Adrenal gland (tissue), 12 donors: ENCODE data around the gene ENPP3. TPM values are rescaled to one million over a fixed set of nuclear protein-coding genes. Genes with fewer than 3 reads are reported as not detected.

ENCODE experiments used
- DNase-seq, 7 donors: peaks; one replicate each; pipeline ENCODE4 v3.0.0-alpha.2; 2019 to 2020
- H3K27ac ChIP-seq, 5 donors: fragments of 200-600 bp; sonication (generic) in 4 of 5; 1 replicate in 3 of 5; 2 replicates in 2 of 5; pipeline versions ENCODE4 v1.5.1 to v1.8.0; 2016 to 2020; ENCODE audit warnings: mild to moderate bottlenecking in 1 of 5
- H3K27me3 ChIP-seq: fragments of 200-600 bp; 2 replicates; pipeline ENCODE4 v1.8.0; 2021
- H3K36me3 ChIP-seq, 2 donors: fragments of 200-600 bp; replicated peaks in 1 of 2; 1 replicate in 1 of 2; 2 replicates in 1 of 2; pipeline versions ENCODE4 v1.5.1 to v1.8.0; 2018 to 2022
- H3K4me1 ChIP-seq, 2 donors: fragments of 200-600 bp; replicated peaks in 1 of 2; 1 replicate in 1 of 2; 2 replicates in 1 of 2; pipeline versions ENCODE4 v1.5.1 to v1.8.0; 2018 to 2021
- H3K4me3 ChIP-seq, 4 donors: fragments of 200-600 bp; sonication (generic) in 3 of 4; one replicate each; pipeline ENCODE4 v1.5.1; 2016 to 2018
- H3K9me3 ChIP-seq, 3 donors: fragments of 200-600 bp; sonication (generic) in 1 of 3; replicated peaks in 1 of 3; 1 replicate in 2 of 3; 2 replicates in 1 of 3; pipeline versions ENCODE4 v1.5.1 to v1.8.0; 2016 to 2021
- CTCF ChIP-seq, 6 experiments: fragments of 450-650 bp in 4 of 6; fragments of 200-600 bp in 2 of 6; sonication (generic) in 1 of 6; IDR thresholded peaks; 1 replicate in 5 of 6; 2 replicates in 1 of 6; pipeline versions ENCODE4 v1.5.1 to v1.8.0; 2016 to 2021; ENCODE audit warnings: antibody characterized with exemption in 6 of 6, mild to moderate bottlenecking in 2 of 6, moderate library complexity in 1 of 6
- POLR2A ChIP-seq, 2 donors: fragments of 450-650 bp; IDR thresholded peaks; one replicate each; pipeline ENCODE4 v1.6.1; 2017; ENCODE audit warnings: antibody characterized with exemption in 2 of 2, mild to moderate bottlenecking in 2 of 2, moderate library complexity in 1 of 2
- WGBS, 4 donors: extraction: QIAGEN DNeasy Blood & Tissue Kit in 2 of 4; methylation state at CpG; one replicate each; pipeline versions ENCODE4 v1.1.5 to v1.1.7; 2013 to 2017; 5-methylcytosine and 5-hydroxymethylcytosine counted together
- intact Hi-C, 2 donors: fragments of 100-400 bp; cut with DNase I; formaldehyde crosslinking; loops; one replicate each; pipeline versions ENCODE4 v1.14.1 to v1.15.0; 2022 to 2023
- polyA plus RNA-seq, 3 donors: library from polyadenylated mRNA; stranded (reverse); fragments of 200-250 nt in 2 of 3; fragments of 350-450 nt in 1 of 3; fragmentation: Illumina TruSeq in 1 of 3; extraction: RNeasy Lipid Tissue Mini Kit (QIAGEN cat#74804) in 1 of 3; gene quantifications; one replicate each; pipeline ENCODE4 v1.2.3, GENCODE V29; 2013 to 2014
- total RNA-seq, 9 donors: library from RNA; depleted of rRNA in 4 of 9; stranded (reverse); fragments of >200 nt in 4 of 9; fragments of 120-200 nt in 1 of 9; fragmentation: NEBNext Ultra II Directional in 1 of 9; extraction: Animal tissue kit (Norgen Biotek cat#: 25700) in 1 of 9; gene quantifications; one replicate each; pipeline versions ENCODE4 v1.1.0 to v1.2.4, GENCODE V29; 2013 to 2023
- donor health status: healthy with polysubstance abuse.
- donor health status: Bipolar disorder and iron deficiency.
- donor health status: DM: yes; HTN: yes; CAD: no.
- donor health status: DM: no; HTN: no; CAD: no.
- donor health status: DM: no; HTN: no; CAD: no.
- donor health status: DM: yes; HTN: yes; CAD: no.

The ENPP3 gene
- total and polyA plus RNA-seq, 12 donors: 4.9 to 69.7 (median 11.8) TPM

GRCh38 chr6:131780600-131780999 is 143.5 kb downstream of the ENPP3 start:
- Histone ChIP-seq H3K4me3 (no peak overlapping the region), H3K36me3 (no peaks in the 10 kb centered on the region), H3K27ac (no peak overlapping the region), H3K4me1 (no peaks in the 10 kb centered on the region), H3K9me3 (no peaks in the 10 kb centered on the region), H3K27me3 (no peaks in the 10 kb centered on the region)
- TF ChIP-seq POLR2A (IDR thresholded peaks at IDR 0.05): no peak
- TF ChIP-seq CTCF (IDR thresholded peaks at IDR 0.05): no peak
- 88 to 92% (median 90%) methylated on average over 6 to 11 of the region's 11 CpGs for WGBS, 4 donors
- no peak for DNase-seq
- intact Hi-C loops: loop anchor here in 1 of 2 donors (5.0 kb wide), 1 partner anchor 132 kb away; no protein-coding TSS in a partner anchor

DNA sequence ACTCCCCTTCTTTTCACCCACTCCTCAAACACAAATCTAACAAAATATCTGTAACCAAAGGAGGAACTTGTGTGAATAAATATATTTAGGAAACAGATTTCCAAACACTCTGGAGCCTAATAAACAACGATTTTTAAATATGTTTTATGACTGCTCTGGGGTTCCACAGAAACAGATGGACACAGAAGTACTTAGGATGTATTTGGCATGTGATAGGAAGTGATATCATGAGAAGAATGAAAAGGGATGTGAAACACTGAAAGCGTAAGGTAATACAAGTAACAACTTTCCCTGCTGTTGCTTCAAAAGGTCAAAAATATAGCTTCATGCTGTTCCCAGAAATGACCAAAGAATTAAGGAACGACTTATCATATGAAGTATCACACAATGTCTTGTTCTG is 144.6 kb downstream of the ENPP3 start:
- intact Hi-C loops: loop anchor here in 1 of 2 donors (5.0 kb wide), 1 partner anchor 131 kb away; no protein-coding TSS in a partner anchor
- no peaks in the 10 kb centered on the region for H3K4me1 ChIP-seq
- 61 to 75% (median 70%) methylated on average over 3 of the region's 3 CpGs for WGBS, 4 donors
- no peaks in the 10 kb centered on the region for H3K27me3 ChIP-seq
- H3K9me3 ChIP-seq: no peaks in the 10 kb centered on the region
- no peak overlapping the region for H3K4me3 ChIP-seq
- no peak overlapping the region for H3K27ac ChIP-seq
- TF ChIP-seq CTCF (IDR thresholded peaks at IDR 0.05) (no peak), POLR2A (IDR thresholded peaks at IDR 0.05) (no peak)
- H3K36me3 ChIP-seq: no peaks in the 10 kb centered on the region
- DNase-seq: no peak

DNA sequence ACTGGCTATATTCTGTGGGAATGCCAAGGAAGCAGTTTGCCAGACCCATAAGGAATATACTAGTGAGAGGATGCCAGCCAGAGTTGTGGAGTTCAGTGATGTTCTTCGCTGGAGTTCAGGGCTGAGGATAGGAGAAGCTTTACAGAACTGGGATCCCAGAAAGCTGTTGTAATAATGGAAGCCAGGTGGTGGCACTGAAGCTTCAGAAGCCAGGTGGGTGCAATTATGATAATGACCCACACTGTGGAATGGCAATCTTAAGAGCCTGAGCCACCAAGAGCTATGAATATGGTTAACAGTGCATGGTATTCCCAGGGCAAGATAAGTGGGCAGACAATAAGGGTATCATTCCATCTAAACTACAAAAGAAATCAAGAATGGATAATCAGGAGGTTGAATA is 145.7 kb downstream of the ENPP3 start:
- Histone ChIP-seq H3K4me3 (no peak overlapping the region), H3K9me3 (no peaks in the 10 kb centered on the region), H3K27me3 (no peaks in the 10 kb centered on the region), H3K36me3 (no peaks in the 10 kb centered on the region), H3K27ac (no peak overlapping the region), H3K4me1 (no peaks in the 10 kb centered on the region)
- WGBS, 4 donors: 79 to 100% (median 97%) methylated on average over 1 of the region's 1 CpG
- peak in 5 of 6 experiments; percentile 26 to 47 (median 40) for TF ChIP-seq CTCF (IDR thresholded peaks at IDR 0.05)
- no peak for TF ChIP-seq POLR2A (IDR thresholded peaks at IDR 0.05)
- intact Hi-C loops: loop anchor here in 1 of 2 donors (5.0 kb wide), 1 partner anchor 130 kb away; no protein-coding TSS in a partner anchor
- peak in 1 of 7 donors; percentile 23 for DNase-seq

DNA sequence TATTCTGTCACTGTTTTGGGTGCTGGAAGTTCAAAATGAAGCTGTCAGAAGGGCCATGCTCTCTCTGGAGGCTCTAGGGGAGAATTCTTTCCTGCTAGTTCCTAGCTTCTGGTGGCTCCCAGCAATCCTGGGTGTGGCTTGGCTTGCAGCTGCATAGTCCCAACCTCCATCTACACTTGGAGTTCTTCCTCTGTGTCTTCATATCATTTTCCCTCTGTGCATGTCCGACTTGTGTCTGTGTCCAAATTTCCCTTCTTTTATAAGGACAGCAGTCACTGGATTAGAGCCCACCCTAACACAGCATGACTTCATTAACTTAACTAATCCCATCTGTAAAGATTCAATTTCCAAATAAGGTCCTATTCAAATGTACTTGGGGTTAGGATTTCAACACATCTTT is 147.5 kb downstream of the ENPP3 start:
- Histone ChIP-seq H3K9me3 (no peaks in the 10 kb centered on the region), H3K4me3 (no peak overlapping the region), H3K27ac (no peak overlapping the region), H3K4me1 (no peaks in the 10 kb centered on the region), H3K36me3 (no peaks in the 10 kb centered on the region), H3K27me3 (no peaks in the 10 kb centered on the region)
- DNase-seq: no peak
- 59 to 75% (median 68%) methylated on average over 1 of the region's 1 CpG for WGBS, 4 donors
- TF ChIP-seq POLR2A (IDR thresholded peaks at IDR 0.05): no peak
- no peak for TF ChIP-seq CTCF (IDR thresholded peaks at IDR 0.05)
- intact Hi-C loops: loop anchor here in 1 of 2 donors (5.0 kb wide), 1 partner anchor 128 kb away; no protein-coding TSS in a partner anchor
